ENCODE data around the gene NIPA2. TPM values are rescaled to one million over a fixed set of nuclear protein-coding genes. Genes with fewer than 3 reads are reported as not detected.
"Not testable (repeated sequence)": the region's sequence is repeated elsewhere in the genome, so short reads cannot be mapped to it uniquely, and the experiment has no call there.

NIPA2 gene
- total RNA-seq (2014; rRNA removed; shearing (Covaris generic)), result 130 and 135 TPM in 2 replicates

- DNase-seq (ENCODE audit: low read depth), result peak; percentile 97
Measured at GRCh38 chr15:22838292-22839042, at the start of gene NIPA2. Gene NIPA2, plus strand, starts transcription at chr15:22838666. Its CDS starts 13,066 bp downstream, at chr15:22851732.

DNA sequence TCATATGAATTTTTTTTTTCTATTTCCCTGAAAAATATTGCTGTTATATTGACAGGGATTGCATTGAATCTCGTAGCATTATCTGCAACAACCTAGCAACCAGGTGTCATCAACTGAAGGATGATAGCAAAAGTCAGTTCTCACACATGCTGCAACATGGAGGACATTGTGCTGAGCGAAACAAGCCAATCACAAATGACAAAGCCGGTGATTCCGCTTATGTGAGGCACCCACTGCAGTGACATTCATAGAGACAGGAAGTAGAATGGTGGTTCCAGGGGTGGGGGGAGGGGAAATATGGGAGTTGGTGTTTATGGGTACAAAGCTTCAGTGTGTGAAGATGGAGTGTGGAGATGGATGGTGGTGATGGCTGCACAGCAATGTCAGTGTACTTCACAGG, 44.4 kb upstream of the NIPA2 start:
- no peak for DNase-seq (ENCODE audit: low read depth)

- no peak for DNase-seq (ENCODE audit: low read depth)
Measured at GRCh38 chr15:22794621-22795167, 43.8 kb upstream of the NIPA2 start.

DNA sequence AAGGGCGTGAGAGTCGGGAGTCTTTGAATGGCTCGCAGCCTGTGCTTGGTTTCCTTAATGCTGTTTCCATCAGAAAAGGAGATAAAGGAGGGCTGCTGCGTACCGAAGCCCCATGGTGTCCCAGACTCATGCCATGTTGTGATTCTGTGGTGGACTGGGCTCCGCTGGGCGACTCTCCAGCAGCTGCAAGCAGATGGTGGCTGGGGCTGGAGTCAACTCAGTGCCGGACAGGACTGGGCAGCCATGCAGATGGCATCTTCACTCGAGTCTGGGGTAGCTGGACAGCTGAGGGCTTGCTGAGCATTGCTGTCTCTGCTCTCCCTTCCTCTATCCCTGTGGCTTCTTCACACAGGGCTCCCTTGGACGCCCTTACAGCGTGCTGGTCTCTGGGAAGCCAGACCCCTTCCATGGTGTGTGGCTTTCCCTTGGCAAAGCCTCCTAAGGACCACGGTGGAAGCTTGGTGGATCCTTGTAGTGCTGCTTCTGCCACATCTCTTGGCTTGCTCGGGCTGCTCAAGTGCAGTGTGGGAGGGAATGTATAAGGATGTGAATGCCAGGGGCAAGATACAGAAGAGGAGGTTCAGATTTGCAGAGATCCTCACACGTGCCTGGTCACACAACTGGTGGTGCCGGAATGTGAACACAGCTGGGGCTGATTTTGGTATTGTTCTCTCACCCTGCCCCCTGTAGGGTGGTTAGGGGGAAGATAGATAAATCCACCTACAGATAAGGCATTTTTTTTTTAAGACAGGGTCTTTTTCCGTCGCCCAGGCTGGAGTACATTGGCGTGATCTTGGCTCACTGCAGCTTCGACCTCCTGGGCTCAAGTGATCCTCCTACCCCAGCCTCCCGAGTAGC, 43.0 kb upstream of the NIPA2 start:
- no peak for DNase-seq (ENCODE audit: low read depth)

DNA sequence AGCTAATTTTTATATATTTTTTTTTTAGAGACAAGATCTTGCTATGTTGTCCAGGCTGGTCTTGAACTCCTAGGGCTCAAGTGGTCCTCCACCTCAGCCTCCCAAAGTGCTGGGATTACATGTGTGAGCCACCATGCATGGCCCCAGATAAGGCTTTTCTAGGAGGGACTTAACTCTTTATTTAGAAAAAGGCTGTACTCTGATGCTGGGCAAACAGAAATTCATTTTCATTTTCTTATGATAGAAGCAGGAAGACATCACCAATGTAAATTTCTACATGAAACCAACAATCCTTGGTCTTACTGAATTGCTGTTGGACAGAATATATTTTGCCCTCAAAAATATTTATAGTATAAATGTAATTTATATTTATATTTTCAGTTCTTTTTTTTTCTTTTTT, 42.4 kb upstream of the NIPA2 start:
- DNase-seq (ENCODE audit: low read depth), result no peak

- DNase-seq (ENCODE audit: low read depth), result no peak
Measured at GRCh38 chr15:22799902-22800301, 38.6 kb upstream of the NIPA2 start.

DNA sequence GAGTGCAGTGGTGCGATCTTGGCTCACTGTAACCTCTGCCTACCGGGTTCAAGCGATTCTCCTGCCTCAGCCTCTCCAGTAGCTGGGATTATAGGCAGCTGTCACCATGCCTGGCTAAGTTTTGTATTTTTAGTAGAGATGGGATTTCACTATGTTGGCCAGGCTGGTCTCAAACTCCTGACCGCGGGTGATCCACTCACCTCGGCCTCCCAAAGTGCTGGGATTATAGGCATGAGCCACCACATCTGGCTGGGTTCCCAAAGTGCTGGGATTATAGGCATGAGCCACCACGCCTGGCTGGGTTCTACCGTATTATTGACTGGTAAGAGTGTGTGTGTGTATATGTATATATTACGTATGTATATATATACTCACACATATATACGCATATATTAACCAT, 35.5 kb upstream of the NIPA2 start:
- DNase-seq (ENCODE audit: low read depth), result not testable (repeated sequence)

- DNase-seq (ENCODE audit: low read depth), result no peak
Measured at GRCh38 chr15:22806156-22806555, 32.3 kb upstream of the NIPA2 start.

- DNase-seq (ENCODE audit: low read depth), result no peak
Measured at GRCh38 chr15:22806664-22807063, 31.8 kb upstream of the NIPA2 start.

GRCh38 chr15:22807831-22808230, 30.6 kb upstream of the NIPA2 start:
- DNase-seq (ENCODE audit: low read depth), result not testable (repeated sequence)

DNA sequence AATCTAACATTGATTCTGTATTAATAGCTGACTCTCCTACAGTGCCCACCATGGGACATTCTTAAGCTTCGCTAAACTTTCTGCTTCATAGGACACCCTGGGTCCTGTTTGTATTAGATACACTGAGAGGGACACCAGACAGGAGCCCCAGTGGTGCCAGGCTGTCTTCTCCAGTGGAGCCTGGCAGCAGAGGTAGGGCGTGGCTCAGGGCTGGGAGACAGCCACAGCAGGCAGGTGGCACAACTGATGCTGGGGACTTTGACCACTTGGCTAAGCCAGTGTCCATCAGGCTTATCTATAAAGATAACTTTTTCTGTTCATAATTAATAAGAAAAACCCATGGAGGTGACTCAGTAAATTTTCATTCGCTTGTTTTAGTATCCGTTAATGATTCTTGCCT, 30.2 kb upstream of the NIPA2 start:
- DNase-seq (ENCODE audit: low read depth), result no peak

DNA sequence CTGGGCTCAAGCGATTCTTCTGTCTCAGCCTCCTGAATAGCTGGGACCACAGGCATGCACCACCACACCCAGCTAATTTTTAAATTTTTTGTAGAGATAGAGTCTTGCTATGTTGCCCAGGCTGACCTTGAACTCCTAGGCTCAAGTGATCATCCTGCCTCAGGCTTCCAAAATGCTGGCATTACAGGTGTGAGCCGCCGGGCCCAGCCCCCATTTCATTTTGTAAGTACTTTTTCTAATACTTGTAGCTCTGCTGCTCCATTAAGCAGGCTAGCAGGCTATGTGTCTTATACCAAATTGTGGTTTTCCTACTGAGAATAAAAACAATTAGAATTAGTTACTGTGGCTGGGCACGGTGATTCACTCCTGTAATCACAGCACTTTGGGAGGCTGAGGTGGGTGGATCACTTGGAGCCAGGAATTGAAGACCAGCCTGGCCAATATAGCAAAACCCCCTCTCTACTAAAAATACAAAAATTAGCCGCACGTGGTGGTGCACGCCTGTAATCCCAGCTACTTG, 29.6 kb upstream of the NIPA2 start:
- DNase-seq (ENCODE audit: low read depth), result no peak

DNA sequence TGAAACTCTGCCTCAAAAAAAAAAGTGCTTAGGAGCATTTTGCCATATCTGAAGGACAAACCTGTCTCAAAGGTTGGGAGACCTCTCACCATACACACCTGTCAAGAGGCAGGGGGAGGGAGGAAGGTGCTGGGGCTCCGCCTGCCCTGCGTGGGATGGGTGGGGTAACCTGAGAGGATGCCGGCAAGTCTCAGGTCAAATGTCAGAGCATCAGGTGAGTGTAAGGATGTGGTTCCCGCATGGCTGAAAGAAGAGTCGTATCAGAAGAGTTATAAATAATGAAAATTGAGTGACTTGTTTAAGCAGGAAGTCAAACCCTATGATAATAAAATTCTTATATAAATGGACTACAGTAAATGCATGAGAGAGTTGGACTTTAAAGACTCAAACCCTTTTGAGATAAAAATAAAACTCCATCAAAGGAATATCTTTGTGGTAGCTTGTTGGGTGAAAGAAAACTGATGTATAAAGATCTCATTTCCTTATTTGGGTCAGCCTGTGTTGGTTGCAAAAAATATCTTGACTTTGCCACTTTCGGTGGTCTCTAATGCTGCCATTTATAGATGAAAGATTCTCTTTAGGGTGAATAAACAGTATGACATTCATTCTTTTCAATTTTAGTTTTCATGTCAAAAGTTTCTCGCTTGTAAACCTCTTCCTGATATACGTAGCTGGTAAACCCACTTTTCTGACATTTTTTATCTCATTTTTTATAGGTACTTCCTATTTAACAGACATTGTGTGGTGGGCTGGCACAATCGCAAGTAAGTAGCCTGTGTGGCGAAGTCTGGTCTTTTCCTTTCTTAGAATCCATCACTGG, 28.2 kb upstream of the NIPA2 start:
- no peak for DNase-seq (ENCODE audit: low read depth)

- DNase-seq (ENCODE audit: low read depth), result no peak
Measured at GRCh38 chr15:22810853-22811338, 27.6 kb upstream of the NIPA2 start.

GRCh38 chr15:22811640-22812039, 26.8 kb upstream of the NIPA2 start:
- peak; percentile 66 for DNase-seq (ENCODE audit: low read depth)

DNA sequence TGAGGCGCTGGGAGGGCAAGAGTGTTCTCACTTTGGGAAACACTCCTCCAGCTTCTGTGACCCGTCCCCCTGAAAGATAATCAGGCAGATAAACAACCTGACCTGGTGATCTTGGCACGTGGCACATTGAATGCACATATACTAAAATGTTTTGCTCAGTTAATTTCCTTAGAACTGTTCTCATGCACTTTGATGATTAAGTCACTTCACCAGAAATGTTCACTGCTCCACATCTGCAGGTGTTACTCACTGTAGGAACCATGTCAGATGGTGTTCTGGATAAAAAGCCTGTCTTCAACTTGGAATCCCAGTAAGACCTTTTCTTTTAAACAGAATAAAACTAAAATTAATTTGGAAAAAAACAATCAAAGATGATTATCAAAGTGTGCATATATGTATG, 24.6 kb upstream of the NIPA2 start:
- no peak for DNase-seq (ENCODE audit: low read depth)

DNA sequence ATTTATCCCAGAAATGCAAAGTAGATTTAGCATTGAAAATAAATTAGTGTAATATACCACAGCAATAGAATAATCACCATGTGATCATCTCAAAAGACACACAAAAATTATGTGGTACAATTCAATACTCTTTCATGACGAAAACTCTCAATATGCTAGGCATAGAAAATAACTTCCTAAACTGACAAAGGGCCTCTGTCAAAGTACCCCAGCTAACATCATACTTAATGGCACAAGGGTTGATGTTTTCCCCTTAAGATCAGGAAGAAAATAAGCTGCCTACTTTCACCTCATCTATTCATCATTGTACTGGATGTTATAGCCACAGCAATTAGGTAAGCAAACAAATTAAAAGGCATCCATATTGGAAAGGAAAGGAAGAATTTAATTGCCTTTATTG, 22.7 kb upstream of the NIPA2 start:
- DNase-seq (ENCODE audit: low read depth), result no peak

GRCh38 chr15:22819651-22820050, 18.8 kb upstream of the NIPA2 start:
- DNase-seq (ENCODE audit: low read depth), result no peak

DNA sequence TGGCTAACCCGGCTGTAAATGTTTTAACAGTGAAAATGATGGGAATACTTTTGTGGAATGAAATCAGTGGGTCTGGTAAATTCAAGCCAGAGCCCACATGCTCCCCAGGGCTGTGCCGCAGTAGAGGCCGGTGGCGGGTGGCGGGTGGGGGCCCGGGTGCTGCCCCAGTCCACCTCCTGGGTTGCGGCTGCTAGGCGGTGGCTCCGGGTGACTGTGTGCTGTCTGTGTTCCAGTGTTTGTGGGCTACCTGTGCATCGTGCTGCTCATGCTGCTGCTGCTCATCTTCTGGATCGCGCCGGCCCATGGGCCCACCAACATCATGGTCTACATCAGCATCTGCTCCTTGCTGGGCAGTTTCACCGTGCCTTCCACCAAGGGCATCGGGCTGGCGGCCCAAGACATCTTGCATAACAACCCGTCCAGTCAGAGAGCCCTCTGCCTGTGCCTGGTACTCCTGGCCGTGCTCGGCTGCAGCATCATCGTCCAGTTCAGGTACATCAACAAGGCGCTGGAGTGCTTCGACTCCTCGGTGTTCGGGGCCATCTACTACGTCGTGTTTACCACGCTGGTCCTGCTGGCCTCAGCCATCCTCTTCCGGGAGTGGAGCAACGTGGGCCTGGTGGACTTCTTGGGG, 14.9 kb upstream of the NIPA2 start:
- DNase-seq (ENCODE audit: low read depth), result no peak

DNA sequence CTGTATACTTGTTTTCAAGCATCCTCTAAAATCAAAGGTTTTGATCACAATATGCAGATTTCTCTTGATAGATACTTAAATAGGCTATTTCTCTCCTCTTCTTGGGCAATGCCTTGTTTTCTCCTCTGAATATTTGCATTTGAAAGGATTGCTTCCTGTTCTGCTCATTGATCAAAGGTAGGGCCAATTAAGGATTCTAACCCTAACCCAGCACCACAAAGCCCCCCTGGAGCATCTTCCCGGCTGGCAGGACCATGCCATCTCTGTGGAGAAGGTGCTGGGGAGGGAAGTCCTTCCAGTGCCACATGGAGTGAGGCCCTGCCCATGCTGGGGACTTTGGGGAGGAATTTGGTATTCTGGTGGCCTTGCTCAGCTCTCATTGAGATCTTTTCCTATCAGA, 11.3 kb upstream of the NIPA2 start:
- no peak for DNase-seq (ENCODE audit: low read depth)

DNA sequence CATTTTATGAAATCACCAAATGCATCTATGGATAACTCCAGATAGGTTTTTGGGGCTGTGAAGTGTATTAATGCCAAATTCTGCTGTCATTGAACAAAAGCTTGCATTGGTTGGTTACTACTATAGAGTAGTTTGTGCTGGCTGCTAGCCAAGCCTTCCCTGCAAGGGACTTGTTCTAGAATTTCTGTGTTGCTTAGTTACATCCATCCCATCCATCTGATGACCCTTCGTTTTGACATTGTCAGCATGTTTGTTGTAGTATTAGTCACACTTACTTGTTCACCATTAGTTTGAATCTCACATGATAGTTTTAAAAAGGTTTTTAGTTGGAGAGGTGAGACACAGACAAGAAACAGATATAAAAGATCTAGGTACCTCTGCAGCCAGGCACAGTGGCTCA, 7.0 kb upstream of the NIPA2 start:
- DNase-seq (ENCODE audit: low read depth), result no peak

Measured in RPMI7951 (cell line).